Caco-2 (cell line): Measurements from ENCODE around the gene RPS18. TPM values are rescaled to one million over a fixed set of nuclear protein-coding genes. Genes with fewer than 3 reads are reported as not detected.

Source experiments
- BruUV-seq: library from RNA; stranded (reverse); fragments of 400-500 nt; replicated peaks from 2 replicates; lab custom pipeline; 2021; lab: Mats Ljungman, UMichigan
- CTCF ChIA-PET: fragments of 300-600 bp; sonication (Branson Sonifier 250); formaldehyde crosslinking; loops from one replicate; lab custom pipeline; 2022; ENCODE audit warnings: antibody characterized with exemption; lab: Charles Lee
- POLR2A ChIA-PET: fragments of 300-600 bp; sonication (Branson Sonifier 250); formaldehyde crosslinking; loops from one replicate; lab custom pipeline; 2022; ENCODE audit warnings: antibody characterized with exemption; lab: Charles Lee
- DNase-seq, 2 experiments: peaks; one replicate each; pipeline versions ENCODE4 v3.0.0 to v3.0.0-alpha.2; 2020 to 2022
- H3K27me3 ChIP-seq: replicated peaks from 2 replicates; pipeline ENCODE4 v1.6.0; 2011; ENCODE audit warnings: low read length; ENCODE audit not compliant: control insufficient read depth, insufficient read depth
- H3K36me3 ChIP-seq: 2 replicates; pipeline ENCODE4 v1.5.1; 2011; ENCODE audit warnings: low read length; ENCODE audit not compliant: control insufficient read depth, insufficient read depth
- H3K4me1 ChIP-seq: fragments of 250-450 bp; sonication (Bioruptor Pico); 2 replicates; pipeline ENCODE4 v1.5.1; 2020; ENCODE audit warnings: mild to moderate bottlenecking
- H3K4me3 ChIP-seq: 2 replicates; pipeline ENCODE4 v1.5.1; 2011; ENCODE audit warnings: low read depth, mild to moderate bottlenecking, control low read depth, low read length
- H3K9me3 ChIP-seq: fragments of 250-450 bp; sonication (Bioruptor Pico); 2 replicates; pipeline ENCODE4 v1.5.1; 2020; ENCODE audit warnings: mild to moderate bottlenecking, moderate library complexity
- H3K27ac Mint-ChIP-seq: one replicate; pipeline ENCODE4 v1.8.0; 2022; ENCODE audit warnings: mixed read lengths; ENCODE audit not compliant: unreplicated experiment
- H3K27me3 Mint-ChIP-seq: one replicate; pipeline ENCODE4 v1.8.0; 2022; ENCODE audit warnings: mixed read lengths; ENCODE audit not compliant: insufficient read depth, unreplicated experiment
- H3K36me3 Mint-ChIP-seq: one replicate; pipeline ENCODE4 v1.8.0; 2022; ENCODE audit warnings: mild to moderate bottlenecking, mixed read lengths; ENCODE audit not compliant: insufficient read depth, unreplicated experiment
- H3K4me1 Mint-ChIP-seq: one replicate; pipeline ENCODE4 v1.8.0; 2022; ENCODE audit warnings: low read depth, mixed read lengths; ENCODE audit not compliant: unreplicated experiment
- H3K4me3 Mint-ChIP-seq: one replicate; pipeline ENCODE4 v1.8.0; 2022; ENCODE audit warnings: mild to moderate bottlenecking, moderate library complexity, mixed read lengths; ENCODE audit not compliant: unreplicated experiment
- H3K9me3 Mint-ChIP-seq: one replicate; pipeline ENCODE4 v1.8.0; 2022; ENCODE audit warnings: mixed read lengths; ENCODE audit not compliant: unreplicated experiment
- CTCF ChIP-seq, 2 experiments: fragments of 200-600 bp in 1 of 2; IDR thresholded peaks; 1 replicate in 1 of 2; 2 replicates in 1 of 2; pipeline versions ENCODE4 v1.5.1 to v1.8.0; 2011 to 2022; ENCODE audit warnings: antibody characterized with exemption in 1 of 2, control low read depth in 1 of 2, inconsistent platforms in 1 of 2, low read depth in 1 of 2, low read length in 1 of 2, mild to moderate bottlenecking in 1 of 2, moderate library complexity in 1 of 2; ENCODE audit not compliant: insufficient read depth in 1 of 2, severe bottlenecking in 1 of 2, unreplicated experiment in 1 of 2
- intact Hi-C: fragments of 100-400 bp; cut with micrococcal nuclease; formaldehyde crosslinking; loops from one replicate; pipeline ENCODE4 v1.10.0; 2022; ENCODE audit not compliant: unreplicated experiment
- total RNA-seq: library from RNA; stranded (reverse); gene quantifications from 2 replicates; pipeline ENCODE4 v1.2.3, GENCODE V29; 2022

Gene RPS18
- total RNA-seq, 1 experiment from 2014 or later, result 2,340 TPM

GRCh38 chr6:33264015-33264414 lies 7.9 kb upstream of the RPS18 start:
- no TSS peak for BruUV-seq
- Histone ChIP-seq H3K9me3 (no peaks in the 10 kb centered on the region), H3K4me1 (peaks cover 4% of the 10 kb centered on the region; the same call in 1 of the 2 replicates), H3K27me3 (no peaks in the 10 kb centered on the region), H3K4me3 (no peak overlapping the region), H3K36me3 (no peaks in the 10 kb centered on the region; the same call in none of the 2 replicates)
- H3K36me3 Mint-ChIP-seq, result peaks cover 36% of the 10 kb centered on the region
- intact Hi-C loops, result no loop called here
- no peaks in the 10 kb centered on the region for H3K27me3 Mint-ChIP-seq
- no peak for TF ChIP-seq CTCF (IDR thresholded peaks at IDR 0.05; ENCODE audit: insufficient read depth in 1 of 2, low read depth in 1 of 2, low read length in 1 of 2, severe bottlenecking in 1 of 2, unreplicated experiment in 1 of 2)
- H3K27ac Mint-ChIP-seq, result no peak overlapping the region
- no peak for DNase-seq
- ChIA-PET CTCF (interaction anchor here (0.6 kb wide), 1 partner anchor 1528 kb away, joined by 3 read pairs; no protein-coding TSS in a partner anchor), POLR2A (no interaction called here)
- H3K4me1 Mint-ChIP-seq, result no peaks in the 10 kb centered on the region
- no peak overlapping the region for H3K4me3 Mint-ChIP-seq
- H3K9me3 Mint-ChIP-seq, result no peaks in the 10 kb centered on the region

GRCh38 chr6:33271117-33271467 lies 783 bp upstream of the RPS18 start:
- intact Hi-C loops, result loop anchor here (1.0 kb wide), 1 partner anchor 22 kb away; no protein-coding TSS in a partner anchor
- Histone ChIP-seq H3K9me3 (no peaks in the 10 kb centered on the region), H3K27me3 (no peaks in the 10 kb centered on the region), H3K4me1 (peaks cover 18% of the 10 kb centered on the region), H3K4me3 (peak overlapping the region; percentile 51), H3K36me3 (peaks cover 7% of the 10 kb centered on the region)
- POLR2A ChIA-PET, result interaction anchor here (0.8 to 2.3 kb wide), 5 partner anchors 18 to 299 kb away, joined by 3 to 17 read pairs (median 11); partner anchors contain the start of genes PFDN6, WDR46 and ZBTB22
- DNase-seq, result no peak
- Mint-ChIP-seq H3K36me3 (peaks cover 49% of the 10 kb centered on the region), H3K27ac (peak overlapping the region; percentile 100), H3K27me3 (no peaks in the 10 kb centered on the region), H3K9me3 (no peaks in the 10 kb centered on the region), H3K4me3 (peak overlapping the region; percentile 95), H3K4me1 (peaks cover 24% of the 10 kb centered on the region)
- CTCF ChIA-PET, result interaction anchor here (0.9 to 1.3 kb wide), 4 partner anchors 22 to 147 kb away, joined by 3 to 4 read pairs (median 4); partner anchors contain the start of genes CUTA and RGL2
- BruUV-seq, result no TSS peak
- TF ChIP-seq CTCF (IDR thresholded peaks at IDR 0.05; ENCODE audit: insufficient read depth in 1 of 2, low read depth in 1 of 2, low read length in 1 of 2, severe bottlenecking in 1 of 2, unreplicated experiment in 1 of 2), result no peak

- no peaks in the 10 kb centered on the region for H3K27me3 Mint-ChIP-seq
- DNase-seq, result no peak
- H3K9me3 Mint-ChIP-seq, result no peaks in the 10 kb centered on the region
- CTCF ChIA-PET, result interaction anchor here (0.6 to 1.3 kb wide), 3 partner anchors 45 to 231 kb away, joined by 4 to 21 read pairs (median 4); partner anchors contain the start of genes CUTA and ZBTB22
- peaks cover 24% of the 10 kb centered on the region for H3K4me1 Mint-ChIP-seq
- peaks cover 63% of the 10 kb centered on the region for H3K36me3 Mint-ChIP-seq
- peak overlapping the region; percentile 56 for H3K4me3 ChIP-seq
- H3K4me3 Mint-ChIP-seq, result peak overlapping the region; percentile 95
- BruUV-seq, result TSS peak; percentile 70
- POLR2A ChIA-PET, result interaction anchor here (1.3 to 2.3 kb wide), 6 partner anchors 13 to 301 kb away, joined by 7 to 17 read pairs (median 11); partner anchors contain the start of genes PFDN6, WDR46 and ZBTB22
- H3K4me1 ChIP-seq, result peaks cover 18% of the 10 kb centered on the region
- no peak for TF ChIP-seq CTCF (IDR thresholded peaks at IDR 0.05; ENCODE audit: insufficient read depth in 1 of 2, low read depth in 1 of 2, low read length in 1 of 2, severe bottlenecking in 1 of 2, unreplicated experiment in 1 of 2)
- H3K27me3 ChIP-seq, result no peaks in the 10 kb centered on the region
- no peaks in the 10 kb centered on the region for H3K9me3 ChIP-seq
- H3K27ac Mint-ChIP-seq, result peak overlapping the region; percentile 100
- H3K36me3 ChIP-seq, result peaks cover 9% of the 10 kb centered on the region
- intact Hi-C loops, result no loop called here
These were observed 627 bp downstream of the RPS18 start for GRCh38 chr6:33272275-33273128.
